BJ (cell line): Measurements from ENCODE around the gene ZSCAN9. TPM values are rescaled to one million over a fixed set of nuclear protein-coding genes. Genes with fewer than 3 reads are reported as not detected.

Source experiments
- CTCF ChIA-PET: fragments of 350-600 bp; formaldehyde crosslinking; extraction: SDS; loops from one replicate; lab custom pipeline; 2021; ENCODE audit warnings: antibody characterized with exemption, inconsistent platforms; lab: Yijun Ruan, JAX
- POLR2A ChIA-PET: fragments of 300-600 bp; sonication (Branson Sonifier 250); formaldehyde crosslinking; extraction: SDS; loops from one replicate; lab custom pipeline; 2021; ENCODE audit warnings: antibody characterized with exemption; lab: Charles Lee
- DNase-seq: peaks from one replicate; pipeline ENCODE4 v3.0.0-alpha.2; 2011; ENCODE audit warnings: low read depth
- H3K27me3 ChIP-seq: 2 replicates; pipeline ENCODE4 v1.6.0; 2011; ENCODE audit warnings: low read length; ENCODE audit not compliant: control insufficient read depth, insufficient read depth
- H3K36me3 ChIP-seq: 2 replicates; pipeline ENCODE4 v1.5.1; 2011; ENCODE audit warnings: low read length; ENCODE audit not compliant: control insufficient read depth, insufficient read depth
- H3K4me3 ChIP-seq: 2 replicates; pipeline ENCODE4 v1.5.1; 2011; ENCODE audit warnings: low read depth, mild to moderate bottlenecking, control low read depth, low read length
- polyA plus RNA-seq: library from polyadenylated mRNA; depleted of rRNA; stranded (reverse); fragments of >200 nt; gene quantifications from 2 replicates; pipeline ENCODE4 v1.2.3, GENCODE V29; 2011; rRNA removed
- TF ChIP-seq, protein P1 (sequence below): IDR thresholded peaks from 2 replicates; pipeline ENCODE4 v1.5.1; 2011; ENCODE audit warnings: low read depth, mild to moderate bottlenecking, control low read depth, inconsistent platforms, low read length, moderate library complexity; ENCODE audit not compliant: insufficient read depth

ZSCAN9 gene
- polyA plus RNA-seq, 1 experiment = 9.9 TPM

DNA sequence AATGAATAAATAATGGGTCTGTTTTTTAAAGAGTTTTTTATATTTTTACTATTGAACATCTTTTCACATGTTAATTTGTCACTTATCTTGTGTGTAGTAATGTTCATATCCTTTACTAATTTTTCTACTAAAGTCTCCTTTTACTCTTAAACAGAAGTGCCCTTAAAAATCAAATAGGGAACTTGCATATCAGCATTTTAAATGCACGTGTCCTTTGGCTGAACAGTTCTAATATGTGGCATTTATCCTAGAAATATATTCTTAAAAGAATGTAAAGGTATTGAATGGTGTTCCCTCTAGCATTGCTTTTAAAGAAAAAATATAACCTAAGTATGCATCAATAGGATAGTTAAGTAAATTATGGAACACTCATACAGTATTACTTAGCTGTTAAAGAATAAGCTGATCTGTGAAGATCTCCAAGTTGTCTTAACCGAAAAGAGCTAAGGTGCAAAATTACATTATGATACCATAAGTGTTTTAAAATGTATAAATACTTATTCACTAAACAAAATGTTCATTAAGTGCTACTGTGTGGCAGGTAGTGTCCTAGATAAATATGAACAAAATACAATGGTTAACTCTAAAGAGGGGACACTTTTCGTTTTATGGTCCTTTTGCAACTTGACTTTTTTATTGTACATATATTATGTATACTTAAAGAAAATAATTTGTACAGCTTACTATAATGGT lies 55.7 kb downstream of the ZSCAN9 start:
- ChIA-PET POLR2A (interaction anchor here (1.4 kb wide), 1 partner anchor 13 kb away, joined by 15 read pairs; the partner anchor contains the start of gene ZSCAN26), CTCF (no interaction called here)
- peak overlapping the region; percentile 53 for H3K4me3 ChIP-seq
- no peaks in the 10 kb centered on the region for H3K27me3 ChIP-seq
- DNase-seq = no peak
- peaks cover 8% of the 10 kb centered on the region for H3K36me3 ChIP-seq
- TF ChIP-seq, protein P1, sequence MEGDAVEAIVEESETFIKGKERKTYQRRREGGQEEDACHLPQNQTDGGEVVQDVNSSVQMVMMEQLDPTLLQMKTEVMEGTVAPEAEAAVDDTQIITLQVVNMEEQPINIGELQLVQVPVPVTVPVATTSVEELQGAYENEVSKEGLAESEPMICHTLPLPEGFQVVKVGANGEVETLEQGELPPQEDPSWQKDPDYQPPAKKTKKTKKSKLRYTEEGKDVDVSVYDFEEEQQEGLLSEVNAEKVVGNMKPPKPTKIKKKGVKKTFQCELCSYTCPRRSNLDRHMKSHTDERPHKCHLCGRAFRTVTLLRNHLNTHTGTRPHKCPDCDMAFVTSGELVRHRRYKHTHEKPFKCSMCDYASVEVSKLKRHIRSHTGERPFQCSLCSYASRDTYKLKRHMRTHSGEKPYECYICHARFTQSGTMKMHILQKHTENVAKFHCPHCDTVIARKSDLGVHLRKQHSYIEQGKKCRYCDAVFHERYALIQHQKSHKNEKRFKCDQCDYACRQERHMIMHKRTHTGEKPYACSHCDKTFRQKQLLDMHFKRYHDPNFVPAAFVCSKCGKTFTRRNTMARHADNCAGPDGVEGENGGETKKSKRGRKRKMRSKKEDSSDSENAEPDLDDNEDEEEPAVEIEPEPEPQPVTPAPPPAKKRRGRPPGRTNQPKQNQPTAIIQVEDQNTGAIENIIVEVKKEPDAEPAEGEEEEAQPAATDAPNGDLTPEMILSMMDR = no peak

DNA sequence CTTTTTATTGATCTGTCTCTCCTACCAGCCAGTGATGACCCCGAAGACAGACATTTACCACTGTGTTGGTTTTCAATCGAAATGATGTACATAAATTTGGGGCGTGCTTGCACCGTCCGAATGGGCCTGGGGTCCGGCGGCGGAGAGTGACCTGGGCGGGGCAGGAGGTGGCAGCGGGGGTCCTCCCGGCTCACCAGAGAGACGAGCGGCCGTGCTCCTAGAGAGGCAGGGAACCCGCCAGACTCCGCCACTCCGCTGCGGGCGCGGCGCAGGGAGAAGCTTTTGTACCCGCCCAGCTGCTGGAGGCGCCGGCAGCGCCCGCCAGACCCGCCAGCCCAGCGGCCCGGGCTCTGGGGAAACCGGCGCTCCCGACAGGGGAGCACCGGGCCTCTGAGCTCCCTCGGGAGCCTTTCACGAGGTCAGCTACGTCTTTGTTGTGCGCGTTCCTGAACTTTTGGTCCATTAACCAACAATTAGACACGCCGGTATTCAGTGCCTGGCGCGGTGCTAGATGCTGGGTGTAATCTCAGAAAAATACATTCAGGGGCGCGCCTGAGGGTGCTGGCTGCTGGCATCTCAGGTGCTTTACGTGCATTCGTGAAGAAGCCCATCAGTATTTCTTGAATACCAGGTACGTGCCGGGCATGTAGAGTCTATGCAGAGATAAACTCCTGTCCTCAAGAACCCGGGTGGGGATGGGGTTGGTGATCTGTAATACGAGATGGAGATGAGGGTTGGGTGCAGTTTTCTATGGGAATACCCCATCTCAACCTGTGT lies 56.4 kb downstream of the ZSCAN9 start, which contains the start of gene PGBD1:
PGBD1 (plus strand) TSS at position 285 of the 777 bp plus-strand sequence. CDS start 2,242 bp downstream, outside the sequence.
- Histone ChIP-seq H3K4me3 (peak within 1 kb of the TSS; percentile 53), H3K27me3 (no peaks in the 10 kb centered on the region), H3K36me3 (peaks cover 6% of the 10 kb centered on the region)
- TF ChIP-seq, protein P1 = no peak
- no peak for DNase-seq
- ChIA-PET CTCF (no interaction called here), POLR2A (interaction anchor here (1.4 kb wide), 1 partner anchor 14 kb away, joined by 15 read pairs; the partner anchor contains the start of gene ZSCAN26)

DNA sequence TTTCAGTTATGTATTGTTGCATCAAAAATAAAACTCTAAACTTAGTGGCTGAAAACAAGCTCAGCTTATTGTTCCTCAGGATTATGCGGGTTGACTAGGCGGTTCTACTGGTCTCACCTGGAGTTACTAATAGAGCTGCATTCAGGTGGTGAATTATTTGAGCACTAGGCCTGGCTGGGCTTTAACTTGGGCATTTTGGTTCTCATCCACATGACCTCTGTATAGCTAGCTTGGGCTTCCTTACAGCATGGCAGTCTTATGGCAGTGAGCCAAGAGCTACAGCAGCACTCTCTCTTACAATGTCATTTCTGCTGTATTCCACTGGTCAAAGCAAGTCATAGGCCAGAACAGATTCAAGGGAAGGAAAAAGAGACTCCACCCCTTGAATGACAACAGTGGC lies 57.9 kb downstream of the ZSCAN9 start:
- POLR2A ChIA-PET = no interaction called here
- no peak for DNase-seq
- Histone ChIP-seq H3K36me3 (peaks cover 6% of the 10 kb centered on the region), H3K27me3 (no peaks in the 10 kb centered on the region), H3K4me3 (no peak overlapping the region)
- CTCF ChIA-PET = no interaction called here
- TF ChIP-seq, protein P1 = no peak

Other genes with a start within 250 kb of the ZSCAN9 start
- gene ZNF165, start 144.7 kb upstream of the ZSCAN9 start, polyA plus RNA-seq = 0.10 and 0.38 TPM in 2 replicates
- 1.8 and 2.3 TPM in 2 replicates for gene ZSCAN16, start 100.7 kb upstream of the ZSCAN9 start, polyA plus RNA-seq
- gene ZKSCAN8, start 83.4 kb upstream of the ZSCAN9 start, polyA plus RNA-seq = 5.5 and 8.3 TPM in 2 replicates
- 3.0 and 3.3 TPM in 2 replicates for gene ZKSCAN4, start 27.0 kb downstream of the ZSCAN9 start, polyA plus RNA-seq
- 0.72 TPM in 2 replicates for gene NKAPL, start 34.0 kb downstream of the ZSCAN9 start, polyA plus RNA-seq
- 14.6 and 19.5 TPM in 2 replicates for gene ZSCAN26, start 41.9 kb downstream of the ZSCAN9 start, polyA plus RNA-seq
- gene PGBD1, start 56.3 kb downstream of the ZSCAN9 start, polyA plus RNA-seq = 3.1 and 3.4 TPM in 2 replicates
- gene ZSCAN31, start 110.9 kb downstream of the ZSCAN9 start, polyA plus RNA-seq = 1.7 and 1.9 TPM in 2 replicates
- 2.1 and 2.9 TPM in 2 replicates for gene ZKSCAN3, start 124.7 kb downstream of the ZSCAN9 start, polyA plus RNA-seq
- 2.2 and 2.9 TPM in 2 replicates for gene ZSCAN12, start 174.5 kb downstream of the ZSCAN9 start, polyA plus RNA-seq
- gene ZSCAN23, start 218.2 kb downstream of the ZSCAN9 start, polyA plus RNA-seq = 1.8 and 2.3 TPM in 2 replicates